GM19452 (cell line): ENCODE data around the gene SDK1.
"Not testable (repeated sequence)": the region's sequence is repeated elsewhere in the genome, so short reads cannot be mapped to it uniquely, and the experiment has no call there.

Experiments
- ATAC-seq: cut with Tn5 transposase; IDR thresholded peaks from one replicate; pipeline ENCODE4 v1.9.1; 2021; ENCODE audit not compliant: unreplicated experiment

Gene SDK1

DNA sequence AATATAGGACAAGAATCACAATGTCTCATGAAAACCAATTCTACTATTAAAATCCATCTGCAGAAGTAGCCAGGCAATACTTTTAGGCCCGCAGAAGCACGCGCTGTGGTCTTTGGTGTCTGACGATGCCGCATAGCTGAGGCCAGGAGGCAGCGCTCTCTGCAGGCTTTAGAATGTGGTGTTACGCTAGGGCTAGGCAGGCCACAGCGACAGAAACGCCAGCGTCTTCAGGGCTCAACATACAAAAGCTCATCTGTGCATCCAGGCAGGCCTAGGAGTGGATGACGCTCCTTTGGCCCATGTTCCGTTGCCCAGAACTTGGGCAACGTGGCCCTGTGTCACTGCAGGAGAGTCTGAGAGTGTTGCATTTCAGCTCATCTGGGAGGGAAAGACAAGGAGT lies 779.9 kb downstream of the SDK1 start:
- no peak for ATAC-seq

DNA sequence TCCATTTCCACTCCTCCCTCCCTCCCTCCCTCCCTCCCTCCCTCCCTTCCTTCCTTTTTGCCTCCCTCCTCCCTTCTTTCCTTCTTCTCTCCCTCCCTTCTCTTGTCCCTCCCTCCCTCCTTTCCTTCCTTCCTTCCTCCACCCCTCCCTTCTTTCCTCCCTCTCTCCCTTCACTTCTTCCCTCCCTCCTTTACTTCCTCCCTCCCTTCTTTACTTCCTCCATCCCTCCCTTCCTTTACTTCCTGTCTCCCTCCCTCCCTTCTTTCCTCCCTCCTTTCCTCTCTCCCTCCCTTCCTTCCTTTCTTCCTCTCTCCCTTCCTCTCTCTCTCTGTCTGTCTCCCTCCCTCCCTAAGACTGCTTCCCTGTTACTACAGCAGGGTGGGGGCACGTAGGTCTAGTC lies 782.5 kb downstream of the SDK1 start:
- no peak for ATAC-seq

DNA sequence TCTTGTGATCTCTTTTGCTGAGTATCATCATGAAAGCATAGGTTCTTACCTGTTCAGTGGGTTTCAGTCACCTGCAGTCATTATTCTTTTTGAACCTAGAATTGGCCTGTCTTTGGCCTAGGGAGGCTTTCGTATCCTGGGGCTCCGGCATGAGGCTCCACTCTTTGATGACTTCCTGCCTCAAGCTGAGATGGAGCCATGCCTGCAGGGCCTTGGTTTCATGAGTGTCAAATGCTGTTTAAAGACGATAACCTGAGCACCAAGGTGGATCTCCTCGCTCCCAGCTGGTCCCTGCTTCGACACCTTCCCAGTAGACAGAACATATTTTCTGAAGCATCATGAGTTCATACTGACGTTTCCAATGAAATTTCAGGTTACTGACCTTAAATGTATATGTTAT lies 783.2 kb downstream of the SDK1 start:
- no peak for ATAC-seq

DNA sequence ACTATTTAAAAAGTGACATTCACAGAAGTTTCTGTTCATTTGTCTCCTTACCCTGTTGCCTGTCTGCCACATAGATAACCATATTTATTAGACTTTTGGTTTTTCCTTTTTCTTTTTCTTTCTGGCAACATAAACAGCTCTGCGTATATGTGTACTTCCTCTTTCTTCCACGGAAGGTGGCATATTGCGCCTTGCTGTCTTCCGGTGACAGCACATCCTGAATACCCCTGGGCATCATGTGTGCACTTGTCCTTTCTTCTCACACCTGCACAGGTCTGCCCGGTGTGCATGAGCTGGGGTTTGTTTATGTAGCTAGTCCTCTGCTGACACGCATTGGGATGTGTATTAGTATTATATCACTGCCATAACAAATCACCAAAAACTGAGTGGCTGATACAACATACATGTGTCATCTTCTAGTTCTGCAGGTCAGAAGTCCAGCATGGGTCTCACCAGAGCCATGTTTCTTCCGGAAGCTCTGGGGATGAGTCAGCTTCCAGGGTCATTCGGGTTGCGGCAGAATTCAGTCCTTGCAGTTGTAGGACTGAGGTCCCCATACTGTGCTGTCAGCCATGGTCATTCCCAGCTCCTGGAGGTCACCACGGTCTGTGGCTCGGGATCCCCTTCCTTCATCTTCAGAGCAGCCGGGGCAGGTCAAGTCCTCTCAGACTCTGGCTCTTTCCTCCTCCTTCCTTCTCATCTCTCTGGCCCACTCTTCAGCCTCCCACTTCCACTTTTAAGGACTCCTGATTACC lies 785.1 kb downstream of the SDK1 start:
- no peak for ATAC-seq

DNA sequence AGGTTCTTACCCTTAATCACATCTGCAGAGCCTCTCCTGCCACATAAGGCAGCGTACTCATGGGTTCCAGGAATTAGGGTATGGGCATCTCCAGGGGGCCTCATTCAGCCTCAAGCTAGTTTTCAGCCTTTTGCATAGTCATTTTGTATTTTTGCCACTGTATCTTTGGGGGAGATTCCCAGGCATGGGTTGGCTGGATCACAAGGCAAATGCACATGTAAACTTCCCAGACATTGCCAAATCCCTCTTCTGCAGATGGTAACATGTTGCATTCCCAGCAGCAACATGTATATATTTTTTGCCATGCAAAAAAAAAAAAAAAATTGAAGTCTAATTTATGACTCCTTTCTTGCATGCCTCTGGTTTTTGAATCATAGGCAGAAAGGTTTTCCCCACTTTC lies 785.7 kb downstream of the SDK1 start:
- no peak for ATAC-seq

DNA sequence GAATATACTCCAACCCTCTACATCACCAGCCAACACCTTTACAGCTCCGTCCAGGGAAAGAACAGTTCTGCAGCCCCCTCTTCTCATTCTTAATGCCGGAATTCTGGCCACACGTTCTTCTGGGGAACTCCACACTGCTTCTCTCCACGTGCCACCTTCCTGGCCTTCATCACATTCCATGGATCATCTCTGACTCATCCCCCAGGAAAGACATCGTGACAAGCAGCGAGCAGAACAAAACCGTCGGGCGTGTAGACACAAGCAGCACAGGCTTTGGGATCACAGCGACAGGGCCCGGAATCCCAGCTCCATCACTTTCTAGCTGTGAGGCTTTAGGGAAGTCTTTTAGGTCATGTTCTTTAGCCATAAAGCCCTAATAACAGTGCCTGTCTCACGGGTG lies 790.7 kb downstream of the SDK1 start:
- ATAC-seq = no peak

DNA sequence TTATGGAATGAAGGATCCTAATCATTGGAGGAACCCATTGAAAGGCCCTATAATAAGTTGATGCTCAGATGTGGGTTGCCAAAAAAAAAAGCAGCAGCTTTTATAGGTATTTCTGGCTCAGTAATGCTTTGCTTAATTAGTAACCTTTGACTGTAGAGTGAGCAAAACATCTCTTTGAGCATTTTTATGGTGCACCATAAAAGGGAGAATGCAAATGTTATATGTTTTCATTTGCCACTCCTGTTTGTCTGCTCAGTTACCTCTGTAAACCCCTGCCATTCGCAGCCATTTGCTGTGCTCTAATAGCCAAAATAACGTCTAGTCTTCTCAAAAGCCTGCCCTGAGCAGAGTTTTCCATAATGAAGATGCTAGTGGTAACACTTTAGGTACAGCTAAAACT lies 792.0 kb downstream of the SDK1 start:
- no peak for ATAC-seq

DNA sequence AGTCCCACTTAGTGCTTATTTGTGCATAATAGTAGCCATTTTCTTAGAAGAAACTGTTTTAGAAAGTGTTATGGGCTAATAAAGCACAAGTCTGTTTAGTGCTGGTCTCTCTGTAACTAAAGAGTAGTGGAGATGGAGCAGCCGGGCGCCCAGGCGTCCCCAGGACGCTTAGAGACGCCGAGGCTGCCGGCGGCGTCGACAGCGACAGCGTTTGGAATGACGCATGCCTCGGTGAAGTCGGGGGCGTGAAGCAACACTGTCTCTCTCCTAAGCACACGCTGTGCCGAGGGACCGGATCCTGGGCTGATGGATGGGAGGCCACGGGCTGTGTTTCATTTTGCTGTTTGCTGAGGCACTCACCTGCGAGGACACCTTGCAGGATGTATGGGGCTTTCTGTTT lies 792.4 kb downstream of the SDK1 start:
- ATAC-seq = no peak

DNA sequence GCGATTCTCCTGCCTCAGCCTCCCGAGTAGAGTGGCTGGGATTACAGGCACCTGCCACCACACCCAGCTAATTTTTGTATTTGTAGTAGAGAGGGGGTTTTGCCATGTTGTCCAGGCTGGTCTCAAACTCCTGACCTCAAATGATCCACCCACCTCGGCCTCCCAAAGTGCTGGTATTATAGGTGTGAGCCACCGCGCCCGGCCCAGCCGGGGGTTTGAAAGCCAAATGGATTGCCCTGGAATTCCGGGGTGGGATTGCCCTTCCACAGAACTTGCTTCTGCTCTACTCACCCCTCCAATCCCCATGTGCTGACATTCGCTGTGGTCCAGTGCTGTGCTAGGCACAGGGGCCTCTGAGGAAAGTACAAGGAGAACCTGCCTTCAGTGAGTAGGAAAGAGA lies 793.1 kb downstream of the SDK1 start:
- ATAC-seq = not testable (repeated sequence)

DNA sequence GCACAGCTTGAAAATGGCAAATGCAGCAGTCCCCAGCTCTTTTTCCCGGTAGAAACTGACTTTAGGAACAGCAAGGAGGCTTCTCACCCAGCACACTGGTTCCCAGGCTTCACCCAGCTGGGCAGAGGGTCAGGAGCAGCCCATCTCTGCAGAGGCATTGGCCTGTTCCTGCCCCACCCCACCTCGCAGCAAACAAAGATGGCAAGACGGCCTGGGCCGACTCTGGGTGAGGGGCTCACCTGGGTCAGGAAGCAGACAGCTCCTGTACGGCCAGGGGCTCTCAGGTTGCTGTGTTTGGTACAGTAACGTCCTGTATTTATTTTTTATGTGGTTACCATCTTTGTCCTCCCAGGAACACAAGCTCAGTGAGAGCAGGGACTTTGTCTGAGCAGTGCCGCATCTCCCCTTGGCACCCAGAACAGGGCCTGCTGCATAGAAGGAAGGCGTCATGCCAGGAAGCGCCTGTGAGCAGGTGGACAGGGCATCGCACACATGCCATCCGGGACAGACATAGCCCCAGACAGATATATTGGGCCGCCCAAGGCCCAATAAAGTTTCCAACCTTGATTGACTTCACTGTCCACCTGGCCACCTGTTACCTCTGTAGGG lies 796.1 kb downstream of the SDK1 start:
- ATAC-seq = no peak

DNA sequence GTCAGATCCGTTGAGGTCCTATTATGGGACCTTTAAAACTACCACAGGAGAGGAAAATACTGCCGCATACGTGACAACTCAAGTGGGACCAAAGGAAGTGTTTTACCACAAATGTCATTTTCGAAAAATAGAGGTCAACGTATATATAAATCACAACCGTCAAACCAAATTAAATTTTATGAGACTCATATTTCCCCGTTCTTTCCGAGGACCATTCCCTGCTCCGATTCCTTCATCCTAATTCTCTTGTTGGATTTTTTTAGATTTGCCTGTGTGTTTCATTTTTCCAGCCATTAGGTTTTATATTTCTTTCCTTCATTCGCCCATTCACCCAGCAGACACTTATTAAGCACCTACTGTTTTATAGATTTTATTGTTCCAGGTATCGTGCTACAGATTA lies 797.1 kb downstream of the SDK1 start:
- no peak for ATAC-seq

DNA sequence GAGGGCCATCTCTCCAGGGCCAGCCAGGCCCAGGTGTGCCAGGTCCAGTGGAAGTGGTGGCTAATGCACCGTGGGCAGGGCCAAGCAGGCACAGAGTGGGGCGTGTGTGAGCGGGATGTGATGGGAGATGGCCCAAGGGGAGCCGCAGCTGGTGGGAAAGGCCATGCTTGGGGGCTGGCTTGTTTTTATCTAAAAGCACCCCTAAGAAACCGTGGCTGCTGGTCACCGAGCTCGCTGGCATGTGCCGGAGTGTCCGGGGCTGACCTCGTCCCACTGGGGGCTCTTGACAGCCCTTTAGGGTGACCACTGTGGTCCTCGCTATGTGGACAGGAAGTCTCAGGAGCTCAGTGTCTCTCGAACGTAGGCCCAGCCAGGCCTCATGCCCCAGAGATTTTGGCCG lies 798.6 kb downstream of the SDK1 start:
- ATAC-seq = no peak

DNA sequence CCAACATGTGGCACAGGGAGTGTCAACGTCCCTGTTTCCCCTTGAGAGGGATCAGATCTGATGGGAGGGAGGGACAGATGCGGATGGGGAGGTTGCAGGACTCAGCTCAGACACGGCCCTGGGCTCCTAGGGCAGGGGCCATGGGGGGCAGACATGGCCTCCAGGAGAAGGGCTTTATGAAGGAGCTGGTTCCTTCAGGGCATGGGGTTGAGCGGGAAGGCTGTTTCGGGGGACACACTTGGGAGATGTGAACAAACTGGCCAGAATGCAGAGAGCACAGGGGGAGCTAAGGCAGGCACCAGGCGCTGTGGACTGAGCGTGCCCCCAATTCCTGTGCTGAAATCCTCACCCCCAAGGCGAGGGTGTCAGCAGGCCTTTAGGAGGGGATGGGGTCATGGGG lies 799.1 kb downstream of the SDK1 start:
- no peak for ATAC-seq

DNA sequence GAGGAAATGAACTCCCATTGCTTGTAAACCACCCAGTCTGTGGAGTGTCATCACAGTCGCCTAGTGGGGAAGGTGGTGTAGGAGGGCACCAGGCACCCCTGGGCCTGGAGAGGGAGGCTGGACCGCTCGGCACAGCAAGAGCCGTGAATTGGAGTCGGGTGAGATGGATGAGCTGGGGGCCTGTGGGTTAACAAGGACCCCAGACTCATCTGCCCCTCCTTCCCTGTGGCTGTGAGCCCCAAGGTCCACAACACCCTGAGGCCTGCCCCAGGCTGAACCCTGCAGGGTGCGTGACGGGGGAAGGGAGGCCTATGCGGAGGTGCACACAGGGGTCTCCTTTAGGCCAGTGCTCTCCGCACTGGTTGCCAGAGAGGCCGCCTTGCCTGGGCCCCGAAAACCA lies 799.6 kb downstream of the SDK1 start:
- no peak for ATAC-seq

DNA sequence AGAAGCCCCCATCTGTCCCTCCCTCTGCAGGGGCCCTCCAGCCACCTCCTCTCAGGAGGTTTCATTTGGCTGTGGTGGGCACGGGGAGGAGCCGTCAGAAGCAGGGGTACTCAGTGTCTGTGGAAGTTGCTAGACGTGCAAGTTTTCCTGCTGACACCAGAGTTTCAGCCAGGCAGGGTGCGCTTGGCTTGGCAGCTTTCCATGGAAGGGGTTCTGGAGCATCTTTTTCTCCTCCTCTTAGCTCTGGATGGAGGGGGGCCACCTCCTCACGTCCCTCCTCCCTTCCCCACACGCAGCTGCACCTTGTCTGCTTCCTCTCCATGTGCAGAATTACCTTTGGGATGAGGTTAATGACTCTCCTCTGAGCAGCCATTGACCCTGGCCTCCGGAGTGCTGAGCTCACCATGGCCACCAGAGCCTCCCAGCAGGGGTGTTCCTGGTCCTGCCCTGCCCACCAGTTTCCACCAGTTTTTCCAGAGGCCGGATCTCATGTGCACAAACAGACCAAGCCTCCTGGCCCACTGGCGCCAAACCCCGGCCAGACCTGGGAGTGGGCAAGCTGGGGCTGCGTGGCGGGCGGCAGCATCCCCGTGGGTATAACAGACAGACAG lies 801.3 kb downstream of the SDK1 start:
- ATAC-seq = no peak

DNA sequence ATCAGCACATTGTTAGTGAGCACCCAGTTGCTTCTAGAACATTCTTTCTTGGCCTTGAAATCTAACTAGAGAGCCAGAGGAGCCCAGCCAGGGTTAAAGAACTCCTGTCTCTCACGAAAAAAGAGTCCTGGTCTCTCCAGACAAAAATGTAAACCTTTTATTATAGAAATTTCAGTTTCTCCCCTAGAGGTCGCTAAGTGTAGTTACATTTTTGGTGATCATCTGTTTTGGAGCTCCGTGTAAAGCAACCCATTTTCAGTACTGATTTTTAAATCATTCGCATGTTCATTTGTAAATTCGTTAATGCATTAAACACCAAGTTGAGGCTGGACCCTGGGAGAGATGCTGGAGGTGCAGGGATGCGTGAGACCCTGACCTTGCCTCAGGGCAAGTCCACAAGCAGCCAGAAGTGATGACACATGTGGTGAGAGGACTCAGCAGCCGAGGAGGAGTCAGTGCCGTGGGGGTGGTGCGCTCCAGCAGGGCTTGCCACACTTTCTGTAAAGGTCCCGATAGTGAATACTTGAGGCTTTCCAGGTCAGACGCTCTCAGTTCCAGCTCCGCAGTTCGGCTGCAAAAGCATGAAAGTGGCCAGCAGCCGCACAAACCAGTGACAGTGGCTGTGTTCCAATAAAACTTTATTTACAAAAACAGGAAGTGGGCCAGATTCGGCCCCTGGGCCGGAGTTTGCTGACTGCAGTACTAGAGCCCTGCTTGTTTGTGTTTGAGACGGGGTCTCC lies 802.5 kb downstream of the SDK1 start:
- no peak for ATAC-seq

DNA sequence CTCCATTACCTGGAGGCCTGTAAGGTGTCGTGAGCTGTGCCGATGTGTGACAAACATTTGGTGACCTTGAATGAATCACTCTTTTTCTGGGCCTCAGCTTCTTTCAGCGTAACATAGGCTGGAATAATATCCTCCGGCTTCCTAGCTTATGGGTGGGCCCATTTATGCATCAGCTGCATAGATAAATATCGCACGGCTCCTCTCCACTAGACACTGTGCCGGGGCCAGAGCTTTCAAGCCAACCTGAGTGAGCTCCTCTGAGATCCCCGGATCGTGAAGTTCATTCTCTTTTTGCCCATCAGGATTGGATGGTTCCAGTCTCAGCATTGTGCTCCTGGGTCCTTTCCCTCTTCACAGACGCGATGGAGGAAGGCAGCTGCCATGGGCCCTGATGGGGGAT lies 806.8 kb downstream of the SDK1 start:
- ATAC-seq = no peak

DNA sequence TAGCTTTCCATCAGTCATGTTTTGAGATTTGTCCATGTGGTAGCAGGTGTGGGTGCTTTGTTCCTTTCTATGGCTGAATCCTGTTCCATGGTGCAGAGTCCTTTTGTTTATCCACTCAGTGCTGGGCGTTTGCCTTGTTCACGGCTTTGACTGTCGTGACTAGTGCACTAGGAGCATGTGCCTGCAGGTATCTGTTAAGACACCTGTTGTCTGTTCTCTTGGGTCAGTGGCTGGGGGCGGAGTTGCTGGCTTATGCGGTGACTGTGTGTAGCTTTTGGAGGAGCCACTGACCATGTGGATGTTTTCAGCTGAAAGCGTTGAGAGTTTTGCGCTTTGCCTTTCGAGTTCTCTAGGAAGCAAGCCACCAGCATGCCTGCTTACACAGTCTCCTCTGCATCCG lies 807.9 kb downstream of the SDK1 start:
- ATAC-seq = no peak

DNA sequence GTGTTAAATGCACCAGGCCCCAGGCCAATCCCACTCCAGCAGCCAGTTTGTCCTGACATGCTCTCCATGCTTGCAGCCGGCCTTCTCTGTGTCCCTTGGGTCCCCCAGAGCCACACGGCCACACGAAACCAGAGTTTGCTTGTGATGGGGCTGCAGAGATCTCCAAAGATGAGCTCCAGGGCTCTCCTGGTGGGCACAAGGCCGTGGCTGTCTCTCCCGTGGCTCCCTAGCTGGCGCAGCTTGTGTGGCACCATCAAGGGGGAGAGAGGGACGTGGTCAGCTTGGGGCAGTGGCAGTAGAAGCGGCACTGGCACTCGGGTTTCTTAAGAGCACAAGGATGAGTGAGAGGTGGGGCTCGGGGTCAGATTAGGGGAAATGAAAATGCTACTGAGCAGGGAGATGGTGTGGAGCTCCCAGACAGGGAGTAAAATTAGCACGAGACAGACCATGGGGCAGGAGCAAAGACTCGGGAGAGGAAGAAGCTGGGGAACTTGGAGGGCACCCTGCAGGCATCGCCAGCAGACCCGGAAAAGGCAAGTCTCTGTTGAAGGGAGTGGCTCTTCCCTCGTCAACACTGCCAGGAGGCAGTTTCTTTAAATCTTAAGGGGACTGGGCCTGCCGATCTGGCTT lies 808.5 kb downstream of the SDK1 start:
- no peak for ATAC-seq

DNA sequence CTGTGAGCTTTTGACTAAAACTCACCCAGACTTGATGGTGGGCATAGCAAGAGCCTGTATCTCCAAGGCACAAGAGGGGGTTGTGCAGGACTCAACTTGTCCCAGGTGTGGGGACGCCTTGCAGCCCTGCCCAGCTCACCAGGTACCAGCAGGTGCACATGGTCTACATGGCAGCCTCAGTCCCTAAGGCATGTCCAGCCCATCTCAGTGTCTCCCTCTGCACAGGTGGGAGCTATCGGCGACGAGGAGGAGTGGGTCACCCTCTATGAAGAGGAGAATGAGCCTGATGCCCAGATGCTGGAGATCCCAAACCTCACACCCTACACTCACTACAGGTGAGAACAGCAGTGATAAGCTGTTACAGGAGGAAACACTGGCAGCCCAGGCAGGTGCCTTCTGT lies 809.4 kb downstream of the SDK1 start:
- no peak for ATAC-seq

DNA sequence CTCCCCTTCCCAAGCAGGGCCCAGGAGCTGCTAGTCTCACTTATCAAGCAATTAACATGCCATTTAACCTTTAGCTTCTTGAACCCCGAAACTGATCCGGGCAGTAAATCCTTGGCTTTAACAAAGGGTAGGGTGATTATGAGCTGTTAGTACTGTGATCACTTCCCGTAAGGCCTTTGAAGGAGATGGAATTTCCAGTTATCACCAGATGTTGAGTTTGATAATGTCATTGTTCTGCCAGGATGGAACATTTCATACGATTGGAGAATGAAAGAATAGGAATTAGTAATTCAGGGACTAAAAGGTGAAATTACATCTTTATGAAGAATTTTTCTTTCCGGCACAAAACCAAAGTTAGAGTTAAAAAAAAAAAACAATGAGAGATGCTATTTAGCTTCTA lies 810.1 kb downstream of the SDK1 start:
- no peak for ATAC-seq
